GM19372 (cell line): ENCODE data around the gene IQCH.
"Not testable (repeated sequence)": the region's sequence is repeated elsewhere in the genome, so short reads cannot be mapped to it uniquely, and the experiment has no call there.

ENCODE experiments used
- ATAC-seq: cut with Tn5 transposase; IDR thresholded peaks from one replicate; pipeline ENCODE4 v1.9.1; 2021; ENCODE audit warnings: mild to moderate bottlenecking, low read depth, moderate library complexity; ENCODE audit not compliant: unreplicated experiment

The IQCH gene

GRCh38 chr15:67343206-67343605, 88.6 kb downstream of the IQCH start:
- no peak for ATAC-seq

- no peak for ATAC-seq
These were observed 95.0 kb downstream of the IQCH start for GRCh38 chr15:67349634-67350033.

DNA sequence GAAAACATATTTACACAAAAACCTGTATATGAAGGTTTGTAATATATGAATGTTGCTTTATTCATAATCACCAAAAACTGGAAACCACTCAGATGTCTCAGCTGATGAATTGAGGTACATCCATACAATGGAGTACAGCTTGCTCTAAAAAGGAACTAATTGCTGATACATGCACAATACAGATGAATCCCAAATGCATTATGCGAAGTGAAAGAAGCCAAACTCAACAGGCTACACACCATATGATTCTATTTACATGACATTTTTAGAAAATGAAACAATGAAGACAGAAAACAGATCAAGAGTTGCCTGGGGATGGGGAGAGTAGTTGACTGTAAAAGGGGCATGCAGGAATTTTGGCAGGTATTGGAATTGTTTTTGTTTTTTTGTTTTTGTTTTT, 95.5 kb downstream of the IQCH start:
- ATAC-seq, result no peak

DNA sequence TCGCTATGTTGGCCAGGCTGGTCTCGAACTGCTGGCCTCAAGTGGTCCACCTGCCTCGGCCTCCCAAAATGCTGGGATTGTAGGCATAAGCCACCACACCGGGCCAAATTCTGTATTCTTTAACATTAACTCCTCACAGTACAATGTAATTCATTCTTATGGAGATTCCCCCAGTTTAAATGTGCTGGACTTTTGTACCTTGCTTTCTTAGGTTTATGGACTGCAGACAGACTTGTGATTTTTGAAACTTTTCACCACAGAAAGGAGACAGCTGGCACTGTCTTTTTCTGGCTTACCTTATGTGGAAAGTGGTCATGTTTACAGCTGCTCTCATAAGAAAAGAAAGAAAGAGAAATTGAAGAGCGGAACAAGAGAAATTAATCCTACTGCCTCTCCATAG, 103.8 kb downstream of the IQCH start:
- ATAC-seq, result no peak

- ATAC-seq, result no peak
These were observed 104.2 kb downstream of the IQCH start for GRCh38 chr15:67358812-67359211.

- no peak for ATAC-seq
These were observed 105.0 kb downstream of the IQCH start for GRCh38 chr15:67359431-67360079.

DNA sequence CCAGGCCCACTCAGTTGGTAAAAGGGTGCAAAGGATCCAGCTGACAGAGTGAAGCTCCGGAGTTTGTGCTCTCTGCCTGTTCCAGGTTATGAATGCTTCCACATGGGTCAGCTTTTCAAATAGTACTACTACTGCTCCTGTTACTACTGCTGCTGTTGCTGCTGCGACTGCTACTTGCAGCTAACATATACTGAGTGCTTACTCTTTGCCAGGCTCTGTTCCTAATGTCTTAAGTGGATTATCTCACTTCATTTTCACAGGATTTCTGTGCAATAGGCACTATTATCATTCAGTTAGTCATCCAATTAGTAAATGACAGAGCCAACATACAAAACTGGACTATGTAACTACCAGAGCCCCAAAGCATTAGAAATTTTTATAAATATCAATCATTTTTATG, 106.5 kb downstream of the IQCH start:
- no peak for ATAC-seq

DNA sequence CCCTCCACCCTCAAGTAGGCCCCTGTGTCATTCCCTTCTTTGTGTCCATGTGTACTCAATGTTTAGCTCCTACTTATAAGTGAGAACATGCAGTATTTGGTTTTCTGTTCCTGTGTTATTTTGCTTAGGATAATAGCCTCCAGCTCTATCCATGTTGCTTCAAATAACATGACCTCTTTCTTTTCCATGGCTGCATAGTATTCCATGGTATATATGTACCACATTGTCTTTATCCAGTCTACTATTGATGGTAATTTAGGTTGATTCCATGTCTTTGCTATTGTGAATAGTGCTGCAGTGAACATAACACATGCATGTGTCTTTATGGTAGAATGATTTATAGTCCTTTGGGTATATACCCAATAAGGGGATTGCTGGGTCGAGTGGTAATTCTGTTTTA, 109.1 kb downstream of the IQCH start:
- not testable (repeated sequence) for ATAC-seq

- no peak for ATAC-seq
These were observed 111.4 kb downstream of the IQCH start for GRCh38 chr15:67365994-67366393.

GRCh38 chr15:67366904-67367303, 112.3 kb downstream of the IQCH start:
- ATAC-seq, result no peak

- no peak for ATAC-seq
These were observed 114.9 kb downstream of the IQCH start for GRCh38 chr15:67369359-67369998.

DNA sequence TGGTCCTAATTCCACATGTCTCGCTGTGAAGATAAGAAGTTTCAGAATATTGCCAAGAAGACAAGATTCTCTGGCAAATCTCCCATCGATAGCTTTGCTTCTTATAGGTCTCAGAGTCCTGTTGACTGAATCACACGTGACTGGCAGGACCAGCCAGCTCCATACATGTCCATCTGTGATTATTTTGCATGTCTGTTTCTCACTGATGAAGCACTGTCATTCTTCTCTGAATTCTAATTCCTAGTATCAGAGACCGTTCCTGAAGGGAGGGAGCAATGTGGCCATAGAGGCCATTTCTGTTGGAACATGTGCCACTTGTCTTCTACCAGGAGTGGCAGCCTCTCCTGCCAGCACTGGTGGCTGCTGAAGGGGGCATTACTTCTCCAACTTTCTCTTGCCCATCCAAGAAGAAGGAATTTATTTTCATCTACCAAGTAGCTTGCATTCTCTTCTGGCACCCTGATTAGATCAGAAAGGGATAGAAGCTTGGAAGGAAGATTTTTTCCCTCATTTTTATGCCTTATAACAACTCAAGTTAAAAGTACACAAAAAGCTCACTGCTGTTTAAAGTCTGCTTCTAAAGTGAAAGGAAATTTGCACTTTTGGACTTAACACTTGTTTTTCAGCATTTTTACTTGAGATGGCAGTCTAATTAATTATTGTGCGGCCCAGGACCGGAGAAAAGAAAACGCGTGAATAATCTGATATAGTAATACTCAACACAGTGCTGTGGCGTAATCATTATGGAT, 115.8 kb downstream of the IQCH start:
- no peak for ATAC-seq

DNA sequence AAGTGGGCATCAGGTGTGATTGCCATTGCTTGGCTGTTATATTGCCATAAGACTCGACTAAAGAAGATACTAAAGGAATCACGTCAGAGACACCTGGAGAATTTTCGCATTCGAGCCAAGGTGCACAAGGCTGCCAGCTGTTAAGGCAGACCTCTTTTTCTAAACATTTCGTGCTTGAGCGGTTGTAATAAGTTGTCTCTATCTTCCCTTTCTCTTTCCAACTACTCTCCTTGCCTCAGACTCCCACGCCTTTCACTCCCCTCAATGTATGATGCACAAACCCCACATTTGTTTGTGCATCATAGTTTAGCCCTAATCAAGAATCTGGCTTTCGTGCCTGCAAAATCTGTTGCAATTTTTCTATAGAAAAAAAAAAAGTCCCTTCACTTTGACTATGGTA, 118.0 kb downstream of the IQCH start:
- ATAC-seq, result no peak

DNA sequence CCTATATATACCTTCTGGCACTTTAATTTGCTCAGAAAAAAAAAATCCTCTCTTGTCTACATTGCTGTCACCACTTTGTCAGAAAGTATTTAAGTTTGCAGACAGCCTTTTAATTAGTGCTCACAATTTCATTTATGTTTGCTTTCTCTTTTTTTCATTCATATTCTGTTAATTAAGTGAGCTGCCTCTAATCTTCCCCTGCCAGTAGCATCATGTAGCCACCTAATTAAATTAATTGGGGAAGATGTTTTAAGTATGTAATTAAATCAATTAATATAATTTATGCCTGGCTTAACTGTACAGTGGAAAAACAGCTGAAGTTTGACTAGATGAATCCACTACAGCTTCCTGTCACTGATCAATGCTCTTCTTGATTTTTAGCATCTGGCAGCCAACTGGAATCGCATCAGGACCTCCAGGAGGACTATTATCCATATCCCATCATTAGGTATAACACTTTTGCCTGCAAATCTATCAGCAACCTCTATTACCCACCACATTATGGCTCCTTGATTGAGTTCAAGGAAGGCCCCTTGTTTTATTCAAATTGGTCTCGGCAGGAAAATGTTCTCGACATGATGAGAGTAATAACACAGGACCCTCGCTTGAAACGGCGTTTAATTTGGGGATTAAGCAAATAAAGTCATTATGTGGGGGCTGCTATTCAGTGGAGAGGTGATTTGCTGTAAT, 118.5 kb downstream of the IQCH start:
- no peak for ATAC-seq

DNA sequence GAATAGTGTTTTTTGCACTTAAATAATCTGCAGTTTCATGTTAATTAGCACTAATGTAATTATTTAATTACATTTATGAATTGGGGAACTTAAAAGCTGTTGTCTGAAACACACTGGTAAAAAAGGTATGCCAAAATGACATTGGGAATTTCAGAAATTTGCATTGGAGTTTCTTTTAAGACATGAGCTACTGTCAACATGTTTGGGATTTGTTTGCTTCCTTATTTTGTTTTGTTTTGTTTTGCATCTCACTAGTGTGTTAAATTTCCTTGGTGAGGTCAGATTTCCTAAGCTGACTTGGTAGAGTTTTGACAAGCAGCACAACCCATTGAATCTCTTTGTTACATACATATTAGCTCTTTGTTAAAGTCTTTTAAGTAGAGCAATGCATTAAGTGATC, 119.4 kb downstream of the IQCH start:
- ATAC-seq, result no peak

DNA sequence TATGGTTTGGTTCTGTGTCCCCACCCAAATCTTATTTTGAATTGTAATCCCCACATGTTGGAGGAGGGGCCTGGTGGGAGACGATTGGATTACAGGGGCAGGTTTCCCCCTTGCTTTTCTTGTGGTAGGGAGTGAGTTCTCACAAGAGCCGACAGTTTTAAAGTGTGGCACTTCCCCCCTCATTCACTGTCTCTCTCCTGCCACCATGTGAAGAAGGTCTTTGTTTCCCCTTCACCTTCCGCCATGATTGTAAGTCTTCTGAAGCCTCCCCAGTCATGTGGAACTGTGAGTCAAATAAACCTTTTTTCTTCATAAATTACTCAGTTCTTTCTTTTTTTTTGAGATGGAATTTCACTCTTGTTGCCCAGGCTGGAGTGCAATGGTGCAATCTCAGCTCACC, 124.9 kb downstream of the IQCH start:
- no peak for ATAC-seq

DNA sequence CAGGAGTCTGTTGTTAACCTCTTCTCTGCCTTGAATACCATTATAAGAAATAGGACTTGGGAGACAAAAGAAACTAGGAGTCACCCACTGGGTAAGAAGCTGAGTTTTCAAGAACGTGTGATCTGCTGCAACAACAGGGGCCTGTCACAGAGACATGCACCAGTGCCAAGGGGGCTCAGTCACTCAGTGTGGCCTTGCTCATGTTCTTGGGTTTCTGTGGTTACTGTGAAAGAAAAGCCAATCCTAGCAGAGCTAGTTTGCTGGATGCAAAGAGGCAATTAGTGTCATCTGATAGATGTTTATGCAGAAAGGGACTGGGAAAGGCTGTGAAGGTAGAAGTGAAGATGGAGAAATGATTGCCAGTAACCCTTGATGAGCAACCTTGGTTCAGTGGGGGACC, 126.3 kb downstream of the IQCH start:
- ATAC-seq, result no peak

DNA sequence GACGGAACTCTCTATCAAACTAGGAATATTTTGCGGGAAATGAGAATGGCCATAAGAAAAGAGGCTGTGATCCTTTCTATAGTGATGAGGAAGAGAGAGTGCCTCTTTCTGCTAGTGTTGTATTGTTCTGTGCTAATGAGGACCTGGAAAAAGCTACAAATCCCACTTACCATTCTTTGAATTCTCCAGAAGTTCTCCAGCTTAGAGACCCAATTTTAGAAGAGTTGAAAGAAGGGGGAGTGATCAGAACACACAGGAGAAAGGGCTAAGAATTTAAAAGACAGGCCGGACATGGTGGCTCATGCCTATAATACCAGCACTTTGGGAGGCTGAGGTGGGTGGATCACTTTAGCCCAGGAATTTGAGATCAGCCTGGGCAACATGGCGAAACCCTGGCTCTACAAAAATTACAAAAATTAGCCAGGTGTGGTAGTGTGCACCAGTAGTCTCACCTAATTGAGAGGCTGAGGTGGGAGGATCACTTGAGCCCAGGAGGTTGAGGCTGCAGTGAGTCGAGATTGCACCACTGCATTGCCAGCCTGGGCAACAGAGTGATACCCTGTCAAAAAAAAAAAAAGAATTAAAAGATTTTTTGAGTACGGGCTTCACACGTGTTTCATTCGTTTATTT, 126.9 kb downstream of the IQCH start:
- ATAC-seq, result no peak

- ATAC-seq, result no peak
These were observed 128.1 kb downstream of the IQCH start for GRCh38 chr15:67382723-67383122.

GRCh38 chr15:67383899-67384298, 129.3 kb downstream of the IQCH start:
- ATAC-seq, result no peak

DNA sequence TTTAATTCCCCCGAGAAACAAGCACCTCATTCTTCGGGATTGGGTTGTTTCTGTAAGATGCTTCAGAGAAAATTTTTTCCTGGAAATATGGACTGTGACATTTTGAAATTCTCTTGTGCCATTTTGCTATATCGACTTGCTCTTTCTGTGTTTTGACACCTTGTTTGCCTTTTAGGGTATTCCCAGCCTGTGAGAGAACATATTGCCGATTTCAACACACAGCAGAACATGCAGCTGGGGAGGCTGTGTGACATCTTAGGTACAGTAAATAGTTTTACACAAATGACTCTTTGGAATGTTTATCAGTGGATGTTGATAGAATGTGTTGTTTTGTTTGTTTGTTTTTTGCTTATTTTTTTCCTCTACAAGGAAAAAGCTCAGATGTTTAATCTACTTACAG, 130.2 kb downstream of the IQCH start:
- ATAC-seq, result no peak
